Measurements from ENCODE around the gene CLDN24. TPM values are rescaled to one million over a fixed set of nuclear protein-coding genes. Genes with fewer than 3 reads are reported as not detected.

The CLDN24 gene
- total RNA-seq, 1 donor from 2014 or later: not detected

DNA sequence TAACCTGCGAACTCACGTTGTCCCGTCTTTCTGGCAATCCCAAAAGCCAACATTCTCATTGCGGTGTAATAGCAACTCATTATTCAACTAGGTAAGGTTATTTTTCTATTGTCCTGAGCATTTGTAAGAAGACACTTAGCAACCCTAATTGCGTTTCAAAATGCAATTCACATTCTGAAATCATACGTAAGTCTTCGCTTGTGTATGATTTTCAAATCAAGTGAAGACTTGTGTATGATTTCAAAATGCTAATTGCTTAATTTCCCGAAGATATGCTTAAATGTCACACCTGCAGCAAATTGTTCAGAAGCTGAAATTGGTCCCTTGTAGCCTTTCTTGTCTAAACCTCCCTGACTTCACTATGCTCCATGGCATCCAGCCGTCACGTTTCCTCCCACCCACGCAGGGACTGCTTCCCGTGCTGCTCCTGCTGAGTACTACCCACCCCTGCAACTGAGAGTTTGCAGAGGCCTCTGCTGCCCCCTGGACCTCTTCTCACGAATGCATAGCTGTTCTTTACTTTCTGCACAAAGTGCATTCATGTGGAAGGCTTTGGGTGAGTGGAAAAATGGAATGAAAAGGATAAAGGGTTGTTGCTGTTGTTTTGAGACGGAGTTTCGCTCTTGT, 40.8 kb upstream of the CLDN24 start:
- Mint-ChIP-seq H3K27ac (no peak overlapping the region), H3K36me3 (no peaks in the 10 kb centered on the region), H3K4me3 (no peak overlapping the region), H3K9me3 (no peaks in the 10 kb centered on the region), H3K27me3 (ENCODE audit: low read depth) (no peaks in the 10 kb centered on the region), H3K4me1 (peaks cover 10% of the 10 kb centered on the region)
- DNase-seq (ENCODE audit: low spot score in 2 of 2, unreplicated experiment in 2 of 2): no peak
- TF ChIP-seq, protein P1, sequence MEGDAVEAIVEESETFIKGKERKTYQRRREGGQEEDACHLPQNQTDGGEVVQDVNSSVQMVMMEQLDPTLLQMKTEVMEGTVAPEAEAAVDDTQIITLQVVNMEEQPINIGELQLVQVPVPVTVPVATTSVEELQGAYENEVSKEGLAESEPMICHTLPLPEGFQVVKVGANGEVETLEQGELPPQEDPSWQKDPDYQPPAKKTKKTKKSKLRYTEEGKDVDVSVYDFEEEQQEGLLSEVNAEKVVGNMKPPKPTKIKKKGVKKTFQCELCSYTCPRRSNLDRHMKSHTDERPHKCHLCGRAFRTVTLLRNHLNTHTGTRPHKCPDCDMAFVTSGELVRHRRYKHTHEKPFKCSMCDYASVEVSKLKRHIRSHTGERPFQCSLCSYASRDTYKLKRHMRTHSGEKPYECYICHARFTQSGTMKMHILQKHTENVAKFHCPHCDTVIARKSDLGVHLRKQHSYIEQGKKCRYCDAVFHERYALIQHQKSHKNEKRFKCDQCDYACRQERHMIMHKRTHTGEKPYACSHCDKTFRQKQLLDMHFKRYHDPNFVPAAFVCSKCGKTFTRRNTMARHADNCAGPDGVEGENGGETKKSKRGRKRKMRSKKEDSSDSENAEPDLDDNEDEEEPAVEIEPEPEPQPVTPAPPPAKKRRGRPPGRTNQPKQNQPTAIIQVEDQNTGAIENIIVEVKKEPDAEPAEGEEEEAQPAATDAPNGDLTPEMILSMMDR (IDR thresholded peaks at IDR 0.05; ENCODE audit: unreplicated experiment): no peak

DNA sequence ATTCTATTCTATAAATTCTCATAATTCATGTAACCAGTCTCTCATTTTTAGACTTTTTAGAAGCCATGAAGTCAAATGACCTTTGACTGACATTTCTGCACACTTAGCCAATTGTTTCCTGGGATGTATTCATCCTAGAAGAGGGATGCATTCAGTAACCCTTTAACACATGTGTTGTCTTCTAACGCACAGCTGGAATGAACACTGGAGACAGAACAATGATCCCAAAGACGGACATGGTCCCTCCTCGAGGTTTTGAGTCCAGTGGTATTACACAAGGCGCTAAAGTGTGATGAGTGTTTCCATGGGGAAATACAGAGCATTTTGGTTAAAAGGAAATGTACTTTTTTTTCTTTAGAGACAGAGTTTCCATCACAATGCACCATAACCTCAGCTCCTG, 39.8 kb upstream of the CLDN24 start:
- H3K27ac Mint-ChIP-seq: no peak overlapping the region
- no peak overlapping the region for H3K4me3 Mint-ChIP-seq
- no peaks in the 10 kb centered on the region for H3K36me3 Mint-ChIP-seq
- no peaks in the 10 kb centered on the region for H3K9me3 Mint-ChIP-seq
- H3K27me3 Mint-ChIP-seq (ENCODE audit: low read depth): no peaks in the 10 kb centered on the region
- no peak for DNase-seq (ENCODE audit: low spot score in 2 of 2, unreplicated experiment in 2 of 2)
- TF ChIP-seq, protein P1 (IDR thresholded peaks at IDR 0.05; ENCODE audit: unreplicated experiment): no peak
- peaks cover 11% of the 10 kb centered on the region for H3K4me1 Mint-ChIP-seq

DNA sequence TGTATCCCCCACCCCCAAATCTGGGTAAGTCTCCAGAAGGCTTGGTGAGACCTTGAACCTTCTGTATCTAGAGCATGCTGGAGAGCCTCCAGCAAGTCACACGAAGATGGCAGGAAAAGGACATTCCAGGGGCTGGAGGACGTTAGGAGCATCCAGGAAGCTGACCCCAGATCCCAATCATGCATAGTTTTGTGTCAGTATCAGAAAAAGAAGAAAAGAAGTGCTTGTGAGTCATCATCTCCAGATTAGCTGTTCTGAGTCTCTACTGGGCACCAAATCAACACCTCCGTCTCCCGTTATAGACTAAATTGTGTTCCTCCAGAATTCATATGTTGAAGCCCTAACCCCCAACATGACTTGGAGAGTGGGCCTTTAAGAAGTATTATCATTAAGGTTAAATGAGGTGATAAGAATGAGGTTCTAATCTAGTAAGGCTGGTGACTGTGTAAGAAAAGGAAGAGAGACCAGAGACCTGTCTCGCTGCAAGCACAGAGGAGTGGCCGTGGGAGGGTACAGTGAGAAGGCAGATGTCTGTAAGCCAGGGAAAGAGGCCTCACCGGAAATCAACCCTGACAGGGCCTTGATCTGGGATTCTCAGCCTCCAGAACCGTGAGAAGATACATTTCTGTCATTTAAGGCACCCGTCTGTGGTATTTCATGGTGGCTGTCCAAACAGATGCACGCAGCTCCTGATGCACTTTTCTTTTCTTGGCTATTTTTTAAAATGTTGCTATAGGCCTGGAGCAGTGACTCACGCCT, 38.1 kb upstream of the CLDN24 start:
- no peak for DNase-seq (ENCODE audit: low spot score in 2 of 2, unreplicated experiment in 2 of 2)
- TF ChIP-seq, protein P1 (IDR thresholded peaks at IDR 0.05; ENCODE audit: unreplicated experiment): no peak
- Mint-ChIP-seq H3K27me3 (ENCODE audit: low read depth) (no peaks in the 10 kb centered on the region), H3K4me3 (no peak overlapping the region), H3K27ac (no peak overlapping the region), H3K36me3 (no peaks in the 10 kb centered on the region), H3K4me1 (peaks cover 27% of the 10 kb centered on the region), H3K9me3 (no peaks in the 10 kb centered on the region)

DNA sequence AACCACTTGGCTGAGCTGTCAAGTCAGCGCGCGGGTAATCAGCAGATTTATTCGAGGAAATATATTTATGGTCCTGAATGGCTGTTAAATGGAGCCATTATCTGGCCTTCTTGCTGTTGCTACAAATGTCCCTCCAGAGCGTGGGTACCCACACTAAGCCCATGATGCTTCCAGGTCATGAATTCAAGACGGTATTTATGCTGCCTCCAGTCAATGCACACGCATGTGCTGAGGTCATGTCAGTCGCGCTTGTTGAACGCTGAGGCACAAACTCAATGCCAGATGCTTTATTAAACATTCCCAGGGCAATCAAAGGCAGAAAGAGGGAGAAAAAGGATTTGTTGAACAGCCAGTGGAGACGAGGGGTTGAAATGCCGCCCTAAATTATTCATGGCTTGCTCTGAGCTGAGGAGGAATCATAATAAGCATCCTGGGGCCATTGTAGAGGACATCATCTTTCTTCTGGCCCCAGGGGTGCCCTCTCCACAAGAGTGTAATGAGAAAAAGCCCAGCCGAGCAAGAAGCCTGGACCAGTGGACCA, 36.1 kb upstream of the CLDN24 start:
- no peaks in the 10 kb centered on the region for H3K36me3 Mint-ChIP-seq
- no peaks in the 10 kb centered on the region for H3K27me3 Mint-ChIP-seq (ENCODE audit: low read depth)
- H3K27ac Mint-ChIP-seq: no peak overlapping the region

DNA sequence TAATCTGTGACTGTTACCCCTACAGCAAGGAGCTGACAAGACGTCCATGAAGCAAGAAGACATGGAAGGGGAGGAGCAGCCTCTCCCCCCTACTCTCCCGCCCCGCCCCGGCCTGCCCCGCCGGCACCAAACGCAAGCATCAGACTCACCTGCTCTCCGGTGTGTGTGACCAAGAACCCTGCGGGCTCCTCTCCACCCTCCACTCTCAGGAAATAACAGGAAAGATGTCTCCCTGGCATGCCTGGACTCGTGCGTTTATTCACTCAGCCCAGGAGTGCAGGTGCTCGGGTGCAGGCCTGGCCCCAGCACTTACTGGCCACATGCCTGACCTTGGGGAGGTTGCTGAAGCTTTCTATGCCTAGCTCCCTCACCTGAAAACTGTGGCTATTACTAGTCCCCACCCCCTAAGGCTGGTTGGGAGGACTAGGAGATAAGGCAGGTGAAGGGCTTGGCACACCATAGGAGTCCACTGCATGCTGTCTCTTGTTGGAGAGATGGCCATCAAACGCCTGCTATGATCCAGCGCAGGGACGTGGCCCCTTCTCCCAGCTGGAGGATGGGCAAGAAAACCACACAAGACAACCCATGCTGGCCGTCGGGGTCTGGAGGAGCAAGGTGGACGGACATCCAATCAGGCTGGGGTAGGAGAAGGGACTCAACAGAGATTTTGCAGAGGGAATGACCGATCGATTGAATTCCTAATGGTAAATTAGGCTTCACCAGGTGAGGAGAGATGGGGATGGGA, 34.9 kb upstream of the CLDN24 start:
- Mint-ChIP-seq H3K4me1 (peaks cover 33% of the 10 kb centered on the region), H3K27ac (peak overlapping the region; percentile 65), H3K9me3 (no peaks in the 10 kb centered on the region), H3K27me3 (ENCODE audit: low read depth) (no peaks in the 10 kb centered on the region), H3K36me3 (no peaks in the 10 kb centered on the region), H3K4me3 (no peak overlapping the region)
- TF ChIP-seq, protein P1 (IDR thresholded peaks at IDR 0.05; ENCODE audit: unreplicated experiment): no peak
- no peak for DNase-seq (ENCODE audit: low spot score in 2 of 2, unreplicated experiment in 2 of 2)

More for the DNA sequence above, 36.1 kb upstream of the CLDN24 start:
- Mint-ChIP-seq H3K4me3 (no peak overlapping the region), H3K4me1 (peaks cover 35% of the 10 kb centered on the region), H3K9me3 (no peaks in the 10 kb centered on the region)
- DNase-seq (ENCODE audit: low spot score in 2 of 2, unreplicated experiment in 2 of 2): no peak
- TF ChIP-seq, protein P1 (IDR thresholded peaks at IDR 0.05; ENCODE audit: unreplicated experiment): no peak

Measured in mesothelial cell of epicardium (in vitro differentiated cells).